Measurements from ENCODE around the gene TCEAL5. TPM values are rescaled to one million over a fixed set of nuclear protein-coding genes. Genes with fewer than 3 reads are reported as not detected.
"Not testable (repeated sequence)": the region's sequence is repeated elsewhere in the genome, so short reads cannot be mapped to it uniquely, and the experiment has no call there.

Gene TCEAL5
- total and polyA plus RNA-seq, 8 donors, result 0.43 to 1.7 (median 0.90) TPM; not detected in 4

GRCh38 chrX:103233263-103233662 is 43.3 kb downstream of the TCEAL5 start:
- Histone ChIP-seq H3K4me3 (no peak overlapping the region), H3K27me3 (peaks cover 0 to 7% (median 0%) of the 10 kb centered on the region in 3 donors), H3K36me3 (no peaks in the 10 kb centered on the region), H3K27ac (no peak overlapping the region), H3K4me1 (no peaks in the 10 kb centered on the region), H3K9me3 (no peaks in the 10 kb centered on the region)
- intact Hi-C loops (cut with DNase I; ENCODE audit: low total_unique reads), result no loop called here
- DNase-seq, result no peak
- TF ChIP-seq POLR2AphosphoS5 (IDR thresholded peaks at IDR 0.05) (no peak), CTCF (IDR thresholded peaks at IDR 0.05) (no peak), EP300 (IDR thresholded peaks at IDR 0.05) (no peak), POLR2A (IDR thresholded peaks at IDR 0.05) (no peak)
- 67 to 85% (median 75%) methylated on average over 2 of the region's 2 CpGs for WGBS, 5 donors

- H3K9me3 ChIP-seq, result peaks cover 0 to 14% (median 7%) of the 10 kb centered on the region in 4 donors
- peaks cover 0 to 17% (median 0%) of the 10 kb centered on the region in 3 donors for H3K27me3 ChIP-seq
- intact Hi-C loops (cut with DNase I; ENCODE audit: low total_unique reads); H3K27ac ChIP-seq; H3K4me3 ChIP-seq; DNase-seq; H3K36me3 ChIP-seq; H3K4me1 ChIP-seq: not testable (repeated sequence)
- 78 to 96% (median 94%) methylated on average over 4 of the region's 4 CpGs for WGBS, 5 donors
Measured at GRCh38 chrX:103225918-103226317, 50.6 kb downstream of the TCEAL5 start.

Other genes starting within 250 kb of the TCEAL5 start
- 10 to 100 TPM in 1 of 5 donors, not detected in 4; 19.5 TPM for gene BEX1, start 212.6 kb downstream of the TCEAL5 start, total RNA-seq
- gene BEX1, start 212.6 kb downstream of the TCEAL5 start, polyA plus RNA-seq, result 10 to 100 TPM in 1 of 3 donors, 1 to 10 TPM in 2; 8.4 to 10.3 (median 8.6) TPM
- 1 to 10 TPM in 1 of 5 donors, not detected in 4; 6.7 TPM for gene NXF3, start 183.6 kb downstream of the TCEAL5 start, total RNA-seq
- under 1 TPM in 2 of 3 donors, not detected in 1; 0.38 to 0.62 TPM for gene NXF3, start 183.6 kb downstream of the TCEAL5 start, polyA plus RNA-seq
- gene BEX4, start 61.6 kb downstream of the TCEAL5 start, total RNA-seq, result 10 to 100 TPM in 4 of 5 donors, 1 to 10 TPM in 1; 5.8 to 53.2 (median 19.6) TPM
- gene BEX4, start 61.6 kb downstream of the TCEAL5 start, polyA plus RNA-seq, result 10 to 100 TPM; 35.9 to 48.4 (median 40.0) TPM
- gene TCEAL8, start 21.6 kb downstream of the TCEAL5 start, total RNA-seq, result 100 to 1,000 TPM in 2 of 5 donors, 10 to 100 TPM in 3; 20.0 to 118 (median 70.0) TPM
- gene TCEAL8, start 21.6 kb downstream of the TCEAL5 start, polyA plus RNA-seq, result 100 to 1,000 TPM in 1 of 3 donors, 10 to 100 TPM in 2; 52.4 to 118 (median 86.5) TPM
- 10 to 100 TPM in 2 of 5 donors, under 1 TPM in 1, not detected in 2; 0.87 to 83.3 (median 20.0) TPM for gene BEX2, start 34.2 kb upstream of the TCEAL5 start, total RNA-seq
- gene BEX2, start 34.2 kb upstream of the TCEAL5 start, polyA plus RNA-seq, result 10 to 100 TPM; 16.9 to 29.1 (median 20.8) TPM
- gene TCEAL7, start 53.5 kb upstream of the TCEAL5 start, total RNA-seq, result 10 to 100 TPM in 3 of 5 donors, 1 to 10 TPM in 2; 2.6 to 51.3 (median 17.0) TPM
- gene TCEAL7, start 53.5 kb upstream of the TCEAL5 start, polyA plus RNA-seq, result 10 to 100 TPM in 1 of 3 donors, 1 to 10 TPM in 2; 5.6 to 12.3 (median 9.8) TPM
- 100 to 1,000 TPM in 1 of 5 donors, 10 to 100 TPM in 4; 16.1 to 128 (median 46.1) TPM for gene TCEAL9, start 79.8 kb upstream of the TCEAL5 start, total RNA-seq
- 100 to 1,000 TPM in 2 of 3 donors, 10 to 100 TPM in 1; 54.7 to 185 (median 128) TPM for gene TCEAL9, start 79.8 kb upstream of the TCEAL5 start, polyA plus RNA-seq
- 100 to 1,000 TPM in 1 of 5 donors, 10 to 100 TPM in 3, 1 to 10 TPM in 1; 1.2 to 146 (median 28.6) TPM for gene BEX3, start 99.8 kb upstream of the TCEAL5 start, total RNA-seq
- gene BEX3, start 99.8 kb upstream of the TCEAL5 start, polyA plus RNA-seq, result 100 to 1,000 TPM in 1 of 3 donors, 10 to 100 TPM in 2; 73.5 to 101 (median 94.7) TPM
- under 1 TPM in 2 of 5 donors, not detected in 3; 0.58 to 0.73 TPM for gene RAB40A, start 242.7 kb upstream of the TCEAL5 start, total RNA-seq
- under 1 TPM; 0.19 to 0.98 (median 0.61) TPM for gene RAB40A, start 242.7 kb upstream of the TCEAL5 start, polyA plus RNA-seq

All from stomach (tissue), 9 donors.